Posterior vena cava (tissue), 2 donors: Measurements from ENCODE around the gene SLC22A23. TPM values are rescaled to one million over a fixed set of nuclear protein-coding genes. Genes with fewer than 3 reads are reported as not detected.

Experiments
- DNase-seq: peaks from one replicate; pipeline ENCODE4 v3.0.0-alpha.2; 2020; ENCODE audit warnings: low spot score
- intact Hi-C, 2 donors: fragments of 100-400 bp; cut with DNase I; formaldehyde crosslinking; loops; one replicate each; pipeline versions ENCODE4 v1.14.1 to v1.14.2; 2022 to 2023
- total RNA-seq, 2 donors: library from RNA; stranded (reverse); fragmentation: NEBNext Ultra II Directional; extraction: Animal tissue kit (Norgen Biotek cat#: 25700); gene quantifications; one replicate each; pipeline ENCODE4 v1.2.1, GENCODE V29; 2021
- donor health status: DM: yes; HTN: yes; CAD: no.
- donor health status: DM: yes; HTN: yes; CAD: no.

SLC22A23 gene
- total RNA-seq, 2 donors from 2014 or later = 5.2 to 5.6 TPM

GRCh38 chr6:3361312-3362037 lies 95.4 kb downstream of the SLC22A23 start:
- intact Hi-C loops = no loop called here
- no peak for DNase-seq

- DNase-seq = no peak
- intact Hi-C loops = no loop called here
Observed at GRCh38 chr6:3360727-3361045, 96.2 kb downstream of the SLC22A23 start.

GRCh38 chr6:3359973-3360726 lies 96.7 kb downstream of the SLC22A23 start:
- DNase-seq = no peak
- intact Hi-C loops = no loop called here

GRCh38 chr6:3359101-3359752 lies 97.6 kb downstream of the SLC22A23 start:
- intact Hi-C loops = no loop called here

GRCh38 chr6:3358413-3359100 lies 98.3 kb downstream of the SLC22A23 start:
- intact Hi-C loops = no loop called here
- DNase-seq = peak; percentile 53

More at GRCh38 chr6:3359101-3359752, 97.6 kb downstream of the SLC22A23 start:
- DNase-seq = no peak

GRCh38 chr6:3357678-3358077 lies 99.2 kb downstream of the SLC22A23 start:
- intact Hi-C loops = no loop called here
- peak; percentile 51 for DNase-seq

- intact Hi-C loops = no loop called here
- DNase-seq = no peak
Observed at GRCh38 chr6:3356824-3357420, 99.9 kb downstream of the SLC22A23 start.

GRCh38 chr6:3356056-3356823 lies 100.6 kb downstream of the SLC22A23 start:
- intact Hi-C loops = no loop called here
- peak; percentile 85 for DNase-seq

GRCh38 chr6:3355358-3356055 lies 101.3 kb downstream of the SLC22A23 start:
- DNase-seq = peak; percentile 83
- intact Hi-C loops = no loop called here

GRCh38 chr6:3355011-3355357 lies 101.9 kb downstream of the SLC22A23 start:
- DNase-seq = no peak
- intact Hi-C loops = no loop called here

- intact Hi-C loops = no loop called here
- DNase-seq = peak; percentile 16
Observed at GRCh38 chr6:3353939-3354338, 102.9 kb downstream of the SLC22A23 start.

GRCh38 chr6:3353213-3353903 lies 103.5 kb downstream of the SLC22A23 start:
- peak; percentile 32 for DNase-seq

GRCh38 chr6:3352678-3353077 lies 104.2 kb downstream of the SLC22A23 start:
- intact Hi-C loops = no loop called here

More at GRCh38 chr6:3353213-3353903, 103.5 kb downstream of the SLC22A23 start:
- intact Hi-C loops = no loop called here

GRCh38 chr6:3351829-3352524 lies 104.9 kb downstream of the SLC22A23 start:
- peak; percentile 53 for DNase-seq
- intact Hi-C loops = no loop called here

More at GRCh38 chr6:3352678-3353077, 104.2 kb downstream of the SLC22A23 start:
- DNase-seq = peak; percentile 26

- intact Hi-C loops = no loop called here
- DNase-seq = peak; percentile 36
Observed at GRCh38 chr6:3351105-3351676, 105.7 kb downstream of the SLC22A23 start.

GRCh38 chr6:3350252-3350796 lies 106.5 kb downstream of the SLC22A23 start:
- intact Hi-C loops = no loop called here
- peak; percentile 18 for DNase-seq
